Left ventricle myocardium inferior (tissue), 1 donor: ENCODE measurements around the gene PFKFB4. TPM values are rescaled to one million over a fixed set of nuclear protein-coding genes. Genes with fewer than 3 reads are reported as not detected.

ENCODE experiments used
- DNase-seq: peaks from one replicate; pipeline ENCODE4 v3.0.0-alpha.2; 2020
- H3K27ac ChIP-seq: fragments of 200-600 bp; replicated peaks from 2 replicates; pipeline ENCODE4 v1.8.0; 2021
- H3K27me3 ChIP-seq: fragments of 200-600 bp; 2 replicates; pipeline ENCODE4 v1.8.0; 2021; ENCODE audit warnings: low read depth
- H3K36me3 ChIP-seq: fragments of 200-600 bp; 2 replicates; pipeline ENCODE4 v1.8.0; 2021
- H3K4me1 ChIP-seq: fragments of 200-600 bp; 2 replicates; pipeline ENCODE4 v1.8.0; 2021
- H3K4me3 ChIP-seq: fragments of 200-600 bp; 2 replicates; pipeline ENCODE4 v1.8.0; 2021; ENCODE audit warnings: mild to moderate bottlenecking, moderate library complexity
- H3K9me3 ChIP-seq: fragments of 200-600 bp; replicated peaks from 2 replicates; pipeline ENCODE4 v1.8.0; 2021
- intact Hi-C: fragments of 100-400 bp; cut with micrococcal nuclease; formaldehyde crosslinking; loops from one replicate; pipeline ENCODE4 v1.11.0; 2022
- total RNA-seq: library from RNA; stranded (reverse); fragmentation: NEBNext Ultra II Directional; extraction: Animal tissue kit (Norgen Biotek cat#: 25700); gene quantifications from one replicate; pipeline ENCODE4 v1.2.1, GENCODE V29; 2021
- TF ChIP-seq, protein P1 (sequence below): fragments of 200-600 bp; IDR thresholded peaks from 2 replicates; pipeline ENCODE4 v1.8.0; 2021; ENCODE audit warnings: antibody characterized with exemption, mild to moderate bottlenecking, borderline replicate concordance
- donor health status: DM: no; HTN: yes; CAD: no; lungs with severe emphysema.

The PFKFB4 gene
- total RNA-seq, 1 donor from 2014 or later, result 1.5 TPM

DNA sequence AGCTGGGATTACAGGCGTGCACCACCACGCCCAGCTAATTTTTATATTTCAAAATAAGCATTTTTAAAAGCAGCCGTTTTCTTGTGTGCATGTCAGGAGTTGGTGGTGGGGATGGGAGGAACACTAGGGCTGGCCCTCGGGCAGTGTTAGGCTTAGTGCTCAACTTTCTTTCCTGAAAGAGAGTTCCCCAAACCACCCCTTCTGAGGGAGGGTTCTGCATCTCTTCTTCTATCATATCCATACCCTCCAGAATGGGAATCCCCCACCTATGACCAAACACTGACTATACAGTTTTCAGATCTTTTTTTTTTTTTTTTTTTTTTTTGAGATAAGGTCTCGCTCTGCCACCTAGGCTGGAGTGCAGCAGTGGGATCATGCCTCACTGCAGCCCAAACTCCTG lies 12.5 kb downstream of the PFKFB4 start:
- intact Hi-C loops, result loop anchor here (10.0 kb wide), 1 partner anchor 79 kb away; a partner anchor contains a TSS
- no peak for DNase-seq

DNA sequence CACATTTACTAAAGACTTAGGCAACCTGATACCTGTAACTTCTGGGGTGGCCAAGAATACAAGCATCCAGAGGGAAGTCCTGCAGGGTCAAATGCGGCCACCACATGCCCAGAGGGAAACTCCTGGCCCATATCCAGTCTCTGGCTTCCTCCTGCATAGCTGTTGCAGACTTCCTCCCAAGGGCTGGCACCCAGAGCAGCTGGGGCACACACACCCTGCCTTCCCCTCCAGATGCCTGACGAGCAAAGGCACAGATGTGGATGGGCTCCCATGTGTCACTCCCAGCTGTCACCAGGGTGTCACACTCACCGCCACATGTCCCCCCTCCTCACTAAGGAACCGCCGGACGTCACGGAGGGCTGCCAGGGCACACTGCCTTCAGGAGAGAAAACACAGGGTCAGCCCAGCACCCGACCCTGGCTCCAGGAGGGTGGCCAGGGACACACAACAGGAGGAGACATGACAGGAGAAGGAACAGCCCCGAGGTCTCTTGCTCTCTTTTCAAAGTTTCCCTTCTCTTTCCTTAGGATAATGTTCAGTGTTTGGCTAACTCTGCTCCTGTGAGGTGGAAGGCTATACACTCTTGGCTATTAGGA lies 13.2 kb downstream of the PFKFB4 start:
- peak; percentile 63 for DNase-seq
- H3K27me3 ChIP-seq, result no peaks in the 10 kb centered on the region
- no peaks in the 10 kb centered on the region for H3K36me3 ChIP-seq
- intact Hi-C loops, result loop anchor here (10.0 kb wide), 1 partner anchor 79 kb away; a partner anchor contains a TSS
- H3K4me1 ChIP-seq, result peaks cover 10% of the 10 kb centered on the region
- TF ChIP-seq, protein P1, sequence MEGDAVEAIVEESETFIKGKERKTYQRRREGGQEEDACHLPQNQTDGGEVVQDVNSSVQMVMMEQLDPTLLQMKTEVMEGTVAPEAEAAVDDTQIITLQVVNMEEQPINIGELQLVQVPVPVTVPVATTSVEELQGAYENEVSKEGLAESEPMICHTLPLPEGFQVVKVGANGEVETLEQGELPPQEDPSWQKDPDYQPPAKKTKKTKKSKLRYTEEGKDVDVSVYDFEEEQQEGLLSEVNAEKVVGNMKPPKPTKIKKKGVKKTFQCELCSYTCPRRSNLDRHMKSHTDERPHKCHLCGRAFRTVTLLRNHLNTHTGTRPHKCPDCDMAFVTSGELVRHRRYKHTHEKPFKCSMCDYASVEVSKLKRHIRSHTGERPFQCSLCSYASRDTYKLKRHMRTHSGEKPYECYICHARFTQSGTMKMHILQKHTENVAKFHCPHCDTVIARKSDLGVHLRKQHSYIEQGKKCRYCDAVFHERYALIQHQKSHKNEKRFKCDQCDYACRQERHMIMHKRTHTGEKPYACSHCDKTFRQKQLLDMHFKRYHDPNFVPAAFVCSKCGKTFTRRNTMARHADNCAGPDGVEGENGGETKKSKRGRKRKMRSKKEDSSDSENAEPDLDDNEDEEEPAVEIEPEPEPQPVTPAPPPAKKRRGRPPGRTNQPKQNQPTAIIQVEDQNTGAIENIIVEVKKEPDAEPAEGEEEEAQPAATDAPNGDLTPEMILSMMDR, result no peak
- no peak overlapping the region for H3K4me3 ChIP-seq
- no peak overlapping the region for H3K27ac ChIP-seq
- no peaks in the 10 kb centered on the region for H3K9me3 ChIP-seq

More for the DNA sequence above, 12.5 kb downstream of the PFKFB4 start:
- no peaks in the 10 kb centered on the region for H3K27me3 ChIP-seq
- H3K27ac ChIP-seq, result no peak overlapping the region
- H3K36me3 ChIP-seq, result no peaks in the 10 kb centered on the region
- H3K4me3 ChIP-seq, result no peak overlapping the region
- TF ChIP-seq, protein P1, result no peak
- no peaks in the 10 kb centered on the region for H3K9me3 ChIP-seq
- peaks cover 17% of the 10 kb centered on the region for H3K4me1 ChIP-seq

DNA sequence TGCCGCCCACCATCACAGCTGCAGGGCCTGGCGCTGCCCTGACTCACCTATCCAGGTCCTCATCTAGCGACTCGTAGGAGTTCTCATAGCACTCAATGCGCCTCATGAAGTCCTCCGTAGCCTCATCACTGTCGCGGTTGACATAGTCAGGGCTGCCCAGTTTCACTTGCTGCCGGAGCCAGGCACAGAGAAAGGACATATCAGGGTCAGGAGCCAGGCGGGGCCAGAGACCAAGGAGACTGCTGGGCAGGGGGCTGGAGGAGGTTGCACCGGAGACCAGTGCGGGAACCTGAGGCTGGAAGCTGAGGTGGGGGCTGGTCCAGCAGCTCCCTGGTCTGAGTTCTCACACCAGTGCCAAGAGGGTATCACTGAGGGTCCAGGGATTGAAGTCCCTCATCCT lies 18.2 kb downstream of the PFKFB4 start:
- Histone ChIP-seq H3K4me1 (peaks cover 7% of the 10 kb centered on the region), H3K9me3 (no peaks in the 10 kb centered on the region), H3K27ac (no peak overlapping the region), H3K36me3 (peaks cover 6% of the 10 kb centered on the region), H3K27me3 (no peaks in the 10 kb centered on the region), H3K4me3 (no peak overlapping the region)
- TF ChIP-seq, protein P1, result no peak
- DNase-seq, result no peak
- intact Hi-C loops, result no loop called here

DNA sequence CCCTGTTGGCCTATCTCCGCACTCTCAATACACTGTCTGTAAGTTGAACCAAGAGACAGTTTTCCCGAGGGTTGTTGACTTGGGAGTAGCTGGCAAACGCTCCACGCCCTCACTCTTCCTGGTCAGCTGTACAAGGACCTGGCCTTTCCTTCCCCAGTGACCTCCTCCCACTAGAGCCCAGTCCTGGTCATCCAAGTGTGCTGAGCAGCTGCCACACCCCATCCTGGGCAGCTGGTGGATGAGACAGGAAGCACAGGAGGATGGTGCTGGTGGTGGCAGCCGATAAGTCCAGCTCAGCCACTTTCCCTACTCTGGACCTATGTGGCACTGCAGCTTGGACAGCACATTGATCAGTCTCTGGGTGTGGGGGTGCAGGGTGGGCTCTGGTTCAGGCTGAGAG lies 19.8 kb downstream of the PFKFB4 start:
- no peak for DNase-seq

DNA sequence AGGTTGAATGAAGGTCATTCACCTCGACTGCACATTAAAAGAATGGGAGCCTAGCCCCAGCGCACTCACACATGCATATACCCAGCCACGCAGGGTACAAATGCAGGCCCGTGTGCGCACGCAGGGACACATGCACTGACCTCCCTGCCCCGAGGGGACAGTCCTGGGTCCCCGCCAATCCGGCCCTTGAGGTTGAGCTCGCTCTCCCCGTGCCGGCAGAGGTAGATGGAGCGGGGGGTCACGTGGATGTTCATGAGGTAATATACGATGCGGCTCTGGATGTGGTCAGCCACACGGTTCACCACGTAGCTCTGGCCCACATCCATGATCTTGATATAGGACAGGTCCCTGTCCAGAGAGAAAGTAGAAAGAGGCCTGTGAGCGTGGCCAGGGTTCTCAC lies 20.5 kb downstream of the PFKFB4 start:
- TF ChIP-seq, protein P1, result no peak
- Histone ChIP-seq H3K9me3 (no peaks in the 10 kb centered on the region), H3K27ac (no peak overlapping the region), H3K4me1 (no peaks in the 10 kb centered on the region), H3K4me3 (no peak overlapping the region), H3K27me3 (no peaks in the 10 kb centered on the region), H3K36me3 (peaks cover 6% of the 10 kb centered on the region)
- intact Hi-C loops, result no loop called here
- no peak for DNase-seq

More for the DNA sequence above, 19.8 kb downstream of the PFKFB4 start:
- Histone ChIP-seq H3K27me3 (no peaks in the 10 kb centered on the region), H3K4me1 (no peaks in the 10 kb centered on the region), H3K36me3 (peaks cover 6% of the 10 kb centered on the region), H3K4me3 (no peak overlapping the region), H3K9me3 (no peaks in the 10 kb centered on the region), H3K27ac (no peak overlapping the region)
- intact Hi-C loops, result no loop called here
- TF ChIP-seq, protein P1, result no peak
